ENCODE measurements around the gene WNT5B.

WNT5B gene

GRCh38 chr12:1628666-1629337, at the start of gene WNT5B:
Gene WNT5B (plus strand): TSS chr12:1629231. CDS start chr12:1631355, 2,124 bp downstream.
- no peak for DNase-seq (ENCODE audit: low read depth)

- DNase-seq (ENCODE audit: low read depth) = no peak
Measured at GRCh38 chr12:1579651-1580435, 49.2 kb upstream of the WNT5B start.

GRCh38 chr12:1580526-1580925, 48.5 kb upstream of the WNT5B start:
- DNase-seq (ENCODE audit: low read depth) = no peak

GRCh38 chr12:1581973-1582708, 46.9 kb upstream of the WNT5B start:
- no peak for DNase-seq (ENCODE audit: low read depth)

- DNase-seq (ENCODE audit: low read depth) = no peak
Measured at GRCh38 chr12:1582709-1583050, 46.4 kb upstream of the WNT5B start.

- DNase-seq (ENCODE audit: low read depth) = peak; percentile 61
Measured at GRCh38 chr12:1583421-1584078, 45.5 kb upstream of the WNT5B start.

- no peak for DNase-seq (ENCODE audit: low read depth)
Measured at GRCh38 chr12:1584326-1584725, 44.7 kb upstream of the WNT5B start.

GRCh38 chr12:1587927-1588574, 41.0 kb upstream of the WNT5B start:
- no peak for DNase-seq (ENCODE audit: low read depth)

- no peak for DNase-seq (ENCODE audit: low read depth)
Measured at GRCh38 chr12:1588575-1588947, 40.5 kb upstream of the WNT5B start.

GRCh38 chr12:1590221-1590979, 38.6 kb upstream of the WNT5B start:
- no peak for DNase-seq (ENCODE audit: low read depth)

- peak; percentile 12 for DNase-seq (ENCODE audit: low read depth)
Measured at GRCh38 chr12:1591034-1591433, 38.0 kb upstream of the WNT5B start.

GRCh38 chr12:1591543-1591942, 37.5 kb upstream of the WNT5B start:
- no peak for DNase-seq (ENCODE audit: low read depth)

GRCh38 chr12:1592444-1593173, 36.4 kb upstream of the WNT5B start:
- peak; percentile 54 for DNase-seq (ENCODE audit: low read depth)

GRCh38 chr12:1593174-1594005, 35.6 kb upstream of the WNT5B start:
- DNase-seq (ENCODE audit: low read depth) = peak; percentile 23

- DNase-seq (ENCODE audit: low read depth) = no peak
Measured at GRCh38 chr12:1594006-1594260, 35.1 kb upstream of the WNT5B start.

GRCh38 chr12:1594261-1595025, 34.6 kb upstream of the WNT5B start, which contains the start of gene FBXL14:
Gene FBXL14 (minus strand): TSS chr12:1594581. CDS start chr12:1594066, 515 bp downstream.
- DNase-seq (ENCODE audit: low read depth) = peak; percentile 86

- DNase-seq (ENCODE audit: low read depth) = no peak
Measured at GRCh38 chr12:1595026-1595561, 33.9 kb upstream of the WNT5B start.

GRCh38 chr12:1595690-1596347, 33.2 kb upstream of the WNT5B start:
- no peak for DNase-seq (ENCODE audit: low read depth)

Data from activated T-cell treated with anti-CD3 and anti-CD28 coated beads for 24 hours (primary cell).